Spleen (tissue), 11 donors: Measurements from ENCODE around the gene CYB5B. TPM values are rescaled to one million over a fixed set of nuclear protein-coding genes. Genes with fewer than 3 reads are reported as not detected.

Experiments
- DNase-seq: peaks from one replicate; pipeline ENCODE4 v3.0.0-alpha.2; 2020
- H3K27ac ChIP-seq, 8 donors: fragments of 200-600 bp; sonication (generic) in 7 of 8; 1 replicate in 4 of 8; 2 replicates in 4 of 8; pipeline versions ENCODE4 v1.5.0 to v1.8.0; 2016 to 2021; ENCODE audit warnings: inconsistent platforms in 4 of 8, mild to moderate bottlenecking in 4 of 8, moderate library complexity in 1 of 8
- H3K27me3 ChIP-seq, 7 donors: fragments of 200-600 bp; sonication (generic) in 6 of 7; replicated peaks in 1 of 7; 1 replicate in 4 of 7; 2 replicates in 3 of 7; pipeline versions ENCODE4 v1.5.0 to v1.8.0; 2016 to 2021; ENCODE audit warnings: inconsistent platforms in 3 of 7, mild to moderate bottlenecking in 1 of 7
- H3K36me3 ChIP-seq, 6 donors: fragments of 200-600 bp; sonication (generic) in 5 of 6; 1 replicate in 4 of 6; 2 replicates in 2 of 6; pipeline versions ENCODE4 v1.5.0 to v1.8.0; 2016 to 2021; ENCODE audit warnings: inconsistent platforms in 2 of 6
- H3K4me1 ChIP-seq, 6 donors: fragments of 200-600 bp; sonication (generic) in 5 of 6; 1 replicate in 3 of 6; 2 replicates in 3 of 6; pipeline versions ENCODE4 v1.5.0 to v1.8.0; 2016 to 2021; ENCODE audit warnings: inconsistent platforms in 3 of 6
- H3K4me3 ChIP-seq, 8 donors: fragments of 200-600 bp; sonication (generic) in 7 of 8; 1 replicate in 4 of 8; 2 replicates in 4 of 8; pipeline versions ENCODE4 v1.5.0 to v1.8.0; 2016 to 2021; ENCODE audit warnings: inconsistent platforms in 4 of 8, mild to moderate bottlenecking in 4 of 8, moderate library complexity in 2 of 8
- H3K9me3 ChIP-seq, 8 donors: fragments of 200-600 bp; sonication (generic) in 7 of 8; 1 replicate in 4 of 8; 2 replicates in 4 of 8; pipeline versions ENCODE4 v1.5.0 to v1.8.0; 2016 to 2021; ENCODE audit warnings: inconsistent platforms in 4 of 8
- POLR2A ChIP-seq, 3 donors: fragments of 450-650 bp; IDR thresholded peaks; one replicate each; pipeline ENCODE4 v1.5.1; 2017; ENCODE audit warnings: antibody characterized with exemption in 3 of 3, mild to moderate bottlenecking in 1 of 3
- POLR2AphosphoS5 ChIP-seq, 3 donors: sonication (generic); formaldehyde crosslinking; IDR thresholded peaks; one replicate each; pipeline ENCODE4 v1.5.1; 2017; ENCODE audit warnings: antibody characterized with exemption in 3 of 3
- WGBS, 5 donors: extraction: QIAGEN DNeasy Blood & Tissue Kit in 3 of 5; methylation state at CpG; one replicate each; pipeline versions ENCODE4 v1.1.5 to v1.1.7; 2013 to 2018; 5-methylcytosine and 5-hydroxymethylcytosine counted together
- intact Hi-C: fragments of 100-400 bp; cut with DNase I; formaldehyde crosslinking; loops from one replicate; pipeline ENCODE4 v1.15.0; 2023; ENCODE audit warnings: low total_unique reads
- polyA plus RNA-seq, 3 donors: library from polyadenylated mRNA; stranded (reverse); fragments of 200-250 nt; gene quantifications; one replicate each; pipeline ENCODE4 v1.2.1, GENCODE V29; 2013
- total RNA-seq, 7 donors: library from RNA; depleted of rRNA in 3 of 7; stranded (reverse); fragments of >200 nt in 3 of 7; fragmentation: NEBNext Ultra II Directional in 4 of 7; extraction: Animal tissue kit (Norgen Biotek cat#: 25700) in 4 of 7; gene quantifications; one replicate each; pipeline versions ENCODE4 v1.1.0 to v1.2.1, GENCODE V29; 2016 to 2021
- TF ChIP-seq, protein P1 (sequence below), 11 experiments: fragments of 200-600 bp in 7 of 11; fragments of 450-650 bp in 4 of 11; sonication (generic) in 4 of 11; IDR thresholded peaks in 8 of 11; conservative IDR thresholded peaks in 3 of 11; 1 replicate in 7 of 11; 2 replicates in 4 of 11; pipeline versions ENCODE4 v1.4.0 to v1.8.0; 2016 to 2021; ENCODE audit warnings: antibody characterized with exemption in 11 of 11, inconsistent platforms in 4 of 11, mild to moderate bottlenecking in 1 of 11
- donor health status: healthy with polysubstance abuse.
- donor health status: DM: no; HTN: no; CAD: no; lungs with moderate emphysema.
- donor health status: DM: no; HTN: no; CAD: no.
- donor health status: Bipolar disorder and iron deficiency.
- donor health status: healthy.
- donor health status: DM: no; HTN: no; CAD: no.
- donor health status: DM: yes; HTN: yes; CAD: no.

Gene CYB5B
- total and polyA plus RNA-seq, 10 donors = 36.8 to 80.5 (median 61.1) TPM

DNA sequence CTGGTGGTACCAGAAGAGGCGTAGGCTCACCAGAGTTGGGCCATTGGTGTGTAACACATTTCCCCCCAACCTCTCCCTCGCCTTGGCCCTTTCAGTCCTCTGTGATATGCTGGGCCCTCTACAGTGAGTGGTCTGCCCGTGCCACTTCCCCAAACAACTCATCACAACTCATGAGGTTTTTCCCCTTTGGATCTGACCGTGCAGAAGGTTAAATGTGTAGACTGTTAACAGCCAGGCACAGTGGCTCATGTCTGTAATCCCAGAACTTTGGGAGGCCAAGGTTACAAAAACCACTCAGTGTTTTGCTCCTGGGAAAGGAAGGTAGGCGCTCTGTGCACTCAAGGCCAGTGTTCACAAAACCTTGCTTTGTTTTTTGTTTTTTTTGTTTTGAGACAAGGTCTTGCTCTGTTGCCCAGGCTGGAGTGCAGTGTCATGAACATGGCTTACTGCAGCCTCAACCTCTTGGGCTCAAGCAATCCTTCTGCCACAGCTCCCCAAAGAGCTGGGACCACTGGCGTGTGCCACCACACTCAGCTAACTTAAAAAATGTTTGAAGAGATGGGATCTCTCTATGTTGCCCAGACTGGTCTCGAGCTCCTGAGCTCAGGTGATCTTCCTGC lies 11.3 kb upstream of the CYB5B start:
- Histone ChIP-seq H3K4me3 (no peak overlapping the region), H3K4me1 (peaks cover 0 to 17% (median 0%) of the 10 kb centered on the region in 6 donors), H3K36me3 (no peaks in the 10 kb centered on the region), H3K27me3 (no peaks in the 10 kb centered on the region), H3K9me3 (no peaks in the 10 kb centered on the region), H3K27ac (peak overlapping the region in 4 of 8 donors; percentile 1 to 52 (median 40))
- DNase-seq = no peak
- intact Hi-C loops = no loop called here
- WGBS, 5 donors = 71 to 84% (median 75%) methylated on average over 7 of the region's 7 CpGs
- TF ChIP-seq, protein P1, sequence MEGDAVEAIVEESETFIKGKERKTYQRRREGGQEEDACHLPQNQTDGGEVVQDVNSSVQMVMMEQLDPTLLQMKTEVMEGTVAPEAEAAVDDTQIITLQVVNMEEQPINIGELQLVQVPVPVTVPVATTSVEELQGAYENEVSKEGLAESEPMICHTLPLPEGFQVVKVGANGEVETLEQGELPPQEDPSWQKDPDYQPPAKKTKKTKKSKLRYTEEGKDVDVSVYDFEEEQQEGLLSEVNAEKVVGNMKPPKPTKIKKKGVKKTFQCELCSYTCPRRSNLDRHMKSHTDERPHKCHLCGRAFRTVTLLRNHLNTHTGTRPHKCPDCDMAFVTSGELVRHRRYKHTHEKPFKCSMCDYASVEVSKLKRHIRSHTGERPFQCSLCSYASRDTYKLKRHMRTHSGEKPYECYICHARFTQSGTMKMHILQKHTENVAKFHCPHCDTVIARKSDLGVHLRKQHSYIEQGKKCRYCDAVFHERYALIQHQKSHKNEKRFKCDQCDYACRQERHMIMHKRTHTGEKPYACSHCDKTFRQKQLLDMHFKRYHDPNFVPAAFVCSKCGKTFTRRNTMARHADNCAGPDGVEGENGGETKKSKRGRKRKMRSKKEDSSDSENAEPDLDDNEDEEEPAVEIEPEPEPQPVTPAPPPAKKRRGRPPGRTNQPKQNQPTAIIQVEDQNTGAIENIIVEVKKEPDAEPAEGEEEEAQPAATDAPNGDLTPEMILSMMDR (IDR thresholded peaks at IDR 0.05 in 8 of 11, conservative IDR thresholded peaks at IDR 0.05 in 3 of 11) = no peak
- no peak for TF ChIP-seq POLR2AphosphoS5 (IDR thresholded peaks at IDR 0.05)
- TF ChIP-seq POLR2A (IDR thresholded peaks at IDR 0.05) = no peak

DNA sequence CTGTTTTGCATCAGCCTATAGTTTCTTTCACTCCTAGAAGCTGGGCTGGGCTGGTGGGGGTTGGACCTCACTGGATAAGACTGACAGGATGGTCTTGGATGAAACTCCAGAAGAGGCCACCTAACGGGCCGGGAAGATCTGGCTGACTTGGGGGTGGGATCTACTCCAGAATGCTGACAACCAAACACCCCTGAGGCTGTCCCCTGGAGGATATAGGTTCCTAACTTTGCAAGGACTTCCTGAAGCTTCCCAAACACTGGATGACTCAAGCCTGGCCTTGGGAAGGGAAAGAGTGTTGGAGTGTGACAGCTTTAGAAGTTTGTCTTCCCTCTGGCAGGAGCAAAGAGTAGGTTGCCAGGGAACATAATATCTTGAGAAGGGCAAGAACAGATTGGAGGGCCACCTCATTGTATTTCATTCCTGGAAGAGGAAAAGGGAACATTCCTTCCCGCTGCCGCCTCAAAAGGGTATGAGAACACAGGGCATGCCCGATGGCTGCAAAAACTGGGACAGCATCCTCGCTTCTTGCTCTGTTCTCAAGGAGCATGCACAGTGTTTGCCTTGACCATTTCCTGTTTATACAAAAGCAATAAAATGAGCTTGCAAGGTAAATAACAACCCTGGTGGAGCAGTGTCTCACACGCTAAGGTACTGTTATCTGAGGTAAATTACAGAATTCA lies 6.8 kb upstream of the CYB5B start:
- intact Hi-C loops = no loop called here
- Histone ChIP-seq H3K4me3 (no peak overlapping the region), H3K36me3 (no peaks in the 10 kb centered on the region), H3K9me3 (no peaks in the 10 kb centered on the region), H3K4me1 (peaks cover 0 to 16% (median 0%) of the 10 kb centered on the region in 6 donors), H3K27ac (peak overlapping the region; percentile 0 to 71 (median 40)), H3K27me3 (no peaks in the 10 kb centered on the region)
- TF ChIP-seq, protein P1 (IDR thresholded peaks at IDR 0.05 in 8 of 11, conservative IDR thresholded peaks at IDR 0.05 in 3 of 11) = no peak
- TF ChIP-seq POLR2A (IDR thresholded peaks at IDR 0.05) (no peak), POLR2AphosphoS5 (IDR thresholded peaks at IDR 0.05) (no peak)
- no peak for DNase-seq
- whole genome bisulfite sequencing, 5 donors = 62 to 79% (median 75%) methylated on average over 7 of the region's 7 CpGs

DNA sequence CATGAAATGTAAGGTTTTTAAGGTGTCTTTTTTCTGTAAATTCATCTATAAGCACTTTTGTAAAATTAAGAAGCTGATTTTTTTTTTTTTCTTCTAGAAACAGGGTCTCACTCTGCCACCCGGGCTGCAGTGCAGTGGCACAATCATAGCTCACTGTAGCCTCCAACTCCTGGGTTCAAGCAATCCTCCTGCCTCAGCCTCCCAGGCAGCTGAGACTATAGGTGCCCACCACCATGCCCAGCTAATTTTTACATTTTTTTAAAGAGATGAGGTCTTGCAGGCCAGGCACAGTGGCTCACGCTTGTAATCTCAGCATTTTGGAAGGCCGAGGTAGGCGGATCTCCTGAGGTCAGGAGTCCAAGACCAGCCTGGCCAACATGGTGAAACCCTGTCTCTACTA lies 4.5 kb upstream of the CYB5B start:
- Histone ChIP-seq H3K27ac (no peak overlapping the region), H3K36me3 (no peaks in the 10 kb centered on the region), H3K27me3 (no peaks in the 10 kb centered on the region), H3K9me3 (no peaks in the 10 kb centered on the region), H3K4me1 (peaks cover under 1 to 26% (median 9%) of the 10 kb centered on the region in 6 donors), H3K4me3 (no peak overlapping the region)
- TF ChIP-seq POLR2A (IDR thresholded peaks at IDR 0.05) (no peak), POLR2AphosphoS5 (IDR thresholded peaks at IDR 0.05) (no peak)
- TF ChIP-seq, protein P1 (IDR thresholded peaks at IDR 0.05 in 8 of 11, conservative IDR thresholded peaks at IDR 0.05 in 3 of 11) = no peak
- WGBS, 5 donors = 83 to 99% (median 93%) methylated on average over 4 of the region's 4 CpGs
- no peak for DNase-seq
- intact Hi-C loops = loop anchor here (10.0 kb wide), 1 partner anchor 145 kb away; the partner anchor contains the start of gene NFAT5

DNA sequence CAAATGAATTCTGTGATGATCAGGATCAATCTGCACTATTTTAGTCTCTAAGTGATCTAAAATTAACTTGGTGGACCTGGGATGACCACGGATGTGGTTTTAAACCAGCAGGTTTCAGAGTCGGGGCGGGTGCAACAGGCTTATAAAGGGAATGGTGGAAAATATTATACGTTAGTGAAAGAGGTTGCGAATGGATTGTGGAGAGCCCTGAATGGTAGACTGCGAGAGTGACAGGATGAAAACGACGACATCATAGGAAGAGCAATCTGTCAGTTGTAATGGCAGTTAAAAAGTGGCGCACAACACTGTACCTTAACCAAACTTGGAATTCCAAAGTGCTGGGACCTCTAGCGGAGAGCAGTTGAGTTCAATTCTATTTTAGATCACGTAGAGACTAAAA lies 1.2 kb upstream of the CYB5B start:
- no peak for DNase-seq
- TF ChIP-seq POLR2AphosphoS5 (IDR thresholded peaks at IDR 0.05) = no peak
- TF ChIP-seq, protein P1 (IDR thresholded peaks at IDR 0.05 in 8 of 11, conservative IDR thresholded peaks at IDR 0.05 in 3 of 11) = no peak
- no peak for TF ChIP-seq POLR2A (IDR thresholded peaks at IDR 0.05)
- H3K9me3 ChIP-seq = no peaks in the 10 kb centered on the region
- intact Hi-C loops = loop anchor here (10.0 kb wide), 1 partner anchor 142 kb away; the partner anchor contains the start of gene NFAT5
- WGBS, 5 donors = 83 to 88% (median 84%) methylated on average over 11 of the region's 11 CpGs
- H3K36me3 ChIP-seq = peaks cover 0 to 19% (median 10%) of the 10 kb centered on the region in 6 donors
- H3K27me3 ChIP-seq = no peaks in the 10 kb centered on the region
- H3K27ac ChIP-seq = no peak overlapping the region
- peaks cover 12 to 34% (median 23%) of the 10 kb centered on the region in 6 donors for H3K4me1 ChIP-seq
- peak overlapping the region in 1 of 8 donors; percentile 76 for H3K4me3 ChIP-seq
